HG03469 (cell line): ENCODE data around the gene OR4D5.

Source experiments
- ATAC-seq: cut with Tn5 transposase; IDR thresholded peaks from one replicate; pipeline ENCODE4 v1.9.1; 2021; ENCODE audit warnings: mild to moderate bottlenecking, moderate library complexity, moderate number of reproducible peaks; ENCODE audit not compliant: unreplicated experiment

The OR4D5 gene

DNA sequence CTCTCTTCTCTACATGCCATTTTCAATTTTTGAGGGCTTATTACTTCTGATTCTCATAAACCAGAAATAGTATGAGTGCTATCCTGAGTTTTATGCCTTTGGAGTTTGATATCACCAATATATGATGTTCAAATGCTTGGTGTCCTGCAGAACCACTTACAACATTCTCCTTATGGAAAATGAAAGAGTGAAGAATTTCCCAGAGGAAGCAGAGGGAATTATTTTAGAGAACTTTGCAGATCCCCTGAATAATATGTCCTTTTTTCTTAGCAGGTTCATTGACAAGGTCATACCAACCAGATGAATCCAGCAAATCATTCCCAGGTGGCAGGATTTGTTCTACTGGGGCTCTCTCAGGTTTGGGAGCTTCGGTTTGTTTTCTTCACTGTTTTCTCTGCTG is at the start of gene OR4D5:
Gene OR4D5 (plus strand): TSS at position 301 of the 400 bp plus-strand sequence. CDS start 0 bp downstream, at position 301.
- no peak for ATAC-seq

- ATAC-seq: no peak
These were observed 47.4 kb upstream of the OR4D5 start for GRCh38 chr11:123892031-123892430.

DNA sequence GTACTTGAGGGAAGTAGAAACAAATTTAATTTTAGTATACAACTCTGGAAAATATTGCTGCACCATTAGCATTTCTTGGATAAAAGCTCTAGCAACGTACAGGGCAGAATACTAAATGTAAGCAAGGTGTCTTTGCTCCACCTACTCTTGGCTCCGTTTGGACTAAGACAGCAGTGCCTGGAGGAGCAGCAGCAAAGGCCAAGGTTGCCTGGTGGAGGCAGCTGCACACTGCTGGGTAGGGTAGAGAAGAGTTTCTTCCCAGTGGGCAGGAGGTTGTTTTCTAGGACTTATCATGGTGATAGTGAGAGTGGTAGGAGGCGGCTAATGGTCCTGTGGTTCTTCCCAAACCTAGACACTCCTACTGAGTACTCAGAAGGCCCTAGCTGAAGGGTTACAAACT is 39.6 kb upstream of the OR4D5 start:
- no peak for ATAC-seq

DNA sequence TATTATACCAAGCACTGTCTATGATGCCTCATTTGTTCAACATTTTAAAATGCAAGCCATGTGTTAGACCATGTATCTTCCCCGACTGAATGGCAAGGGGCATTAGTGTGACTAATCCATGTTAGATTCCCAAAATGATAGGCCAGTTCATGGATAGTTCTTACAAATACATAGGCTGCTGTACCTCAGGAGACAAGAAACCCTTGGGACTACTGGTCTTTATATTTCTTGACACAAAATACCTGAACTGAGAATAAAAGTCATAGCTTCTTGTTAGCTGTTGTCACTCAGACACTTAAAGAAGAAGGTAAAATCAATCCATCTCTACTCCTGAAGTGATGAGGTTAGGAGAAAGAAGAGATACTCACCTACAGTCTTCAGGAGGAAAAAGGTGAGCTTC is 37.5 kb upstream of the OR4D5 start, which contains the start of gene OR8D4:
Gene OR8D4 (plus strand): TSS at position 301 of the 400 bp plus-strand sequence. CDS start 4,265 bp downstream, outside the sequence.
- ATAC-seq: no peak

- peak; percentile 91 for ATAC-seq
These were observed 35.5 kb upstream of the OR4D5 start for GRCh38 chr11:123903932-123904331.

DNA sequence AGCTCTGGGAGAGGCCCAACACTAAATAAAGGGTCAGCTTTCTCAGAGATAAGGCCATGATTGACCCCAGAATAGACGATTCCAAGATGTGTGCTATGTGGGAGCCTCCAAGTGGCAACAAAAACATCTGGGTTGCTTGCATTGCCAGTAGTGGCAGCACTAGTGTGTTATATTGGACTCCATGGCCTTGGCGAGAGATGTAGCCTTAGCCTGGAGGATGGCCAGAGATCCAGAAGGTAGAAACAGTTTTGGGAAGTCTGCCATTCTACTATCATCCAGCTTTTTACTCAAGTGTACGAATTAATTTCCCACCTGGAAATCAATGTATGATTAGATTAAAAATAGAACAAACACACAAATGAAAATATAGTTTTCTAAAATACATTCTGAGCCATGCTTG is 34.5 kb upstream of the OR4D5 start:
- ATAC-seq: no peak

GRCh38 chr11:123905826-123906225 is 33.6 kb upstream of the OR4D5 start:
- no peak for ATAC-seq

DNA sequence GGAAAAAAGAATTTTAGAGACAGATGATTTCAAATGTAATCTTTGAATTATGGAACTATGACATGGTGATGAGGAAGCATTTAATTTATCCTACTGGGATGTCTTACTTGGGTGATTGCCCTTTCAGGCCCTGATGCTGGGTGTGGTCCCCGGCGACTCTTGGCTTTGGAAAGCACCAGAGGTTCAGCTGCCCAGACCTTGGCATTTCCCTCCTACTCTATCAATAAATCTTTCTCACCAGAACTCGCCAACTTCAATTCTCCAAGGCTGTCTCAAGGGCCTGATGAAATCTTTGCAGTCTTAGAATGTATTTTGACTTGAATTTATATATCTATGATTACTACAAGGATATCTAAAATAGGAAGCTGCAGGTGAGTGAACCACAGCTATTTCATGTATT is 18.5 kb upstream of the OR4D5 start:
- ATAC-seq: no peak

GRCh38 chr11:123924027-123924426 is 15.4 kb upstream of the OR4D5 start:
- ATAC-seq: peak; percentile 55

GRCh38 chr11:123942413-123942812 is 3.0 kb downstream of the OR4D5 start:
- ATAC-seq: no peak

DNA sequence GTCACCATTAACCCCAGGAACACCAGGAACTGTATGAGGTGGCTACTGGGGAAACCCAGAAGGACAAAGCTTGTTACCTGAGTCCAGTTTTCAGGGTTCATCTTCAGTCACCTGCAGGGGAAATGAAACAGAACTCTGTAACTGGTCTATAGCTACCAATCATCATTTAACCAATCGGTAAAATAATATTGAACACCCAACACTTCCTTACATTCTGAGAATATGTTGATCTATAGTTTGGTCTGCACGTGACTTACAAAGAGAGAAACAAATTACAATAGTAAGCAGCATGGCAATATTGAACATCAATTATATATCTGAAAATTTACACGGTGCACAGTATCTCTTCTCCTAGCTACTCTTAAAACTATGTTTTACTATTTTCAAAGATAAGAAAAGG is 4.3 kb downstream of the OR4D5 start, which contains the start of gene OR6T1:
Gene OR6T1 (minus strand): TSS at position 101 of the 400 bp plus-strand sequence. CDS start 0 bp downstream, at position 101.
- ATAC-seq: no peak

DNA sequence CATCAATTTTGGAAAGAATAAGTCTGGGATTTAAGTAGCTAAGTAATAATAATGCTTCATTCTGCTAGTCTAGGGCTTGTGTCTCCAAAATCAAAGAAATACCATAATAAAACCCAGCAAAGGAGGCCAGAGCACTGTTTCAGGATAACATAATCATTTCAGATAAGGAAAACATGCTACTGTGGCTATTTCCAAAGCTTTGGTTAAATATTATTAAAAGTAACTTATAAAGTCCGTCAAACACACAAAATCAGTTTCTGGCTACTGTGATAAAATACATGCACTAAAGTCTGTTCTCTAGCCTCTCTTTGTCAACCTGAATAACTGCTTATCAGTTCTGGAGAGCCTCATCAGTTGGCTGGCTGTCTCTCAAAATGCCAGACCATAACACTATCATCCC is 5.7 kb downstream of the OR4D5 start:
- no peak for ATAC-seq

GRCh38 chr11:123956752-123957151 is 17.3 kb downstream of the OR4D5 start:
- ATAC-seq: no peak

- ATAC-seq: no peak
These were observed 34.4 kb downstream of the OR4D5 start for GRCh38 chr11:123973816-123974215.

DNA sequence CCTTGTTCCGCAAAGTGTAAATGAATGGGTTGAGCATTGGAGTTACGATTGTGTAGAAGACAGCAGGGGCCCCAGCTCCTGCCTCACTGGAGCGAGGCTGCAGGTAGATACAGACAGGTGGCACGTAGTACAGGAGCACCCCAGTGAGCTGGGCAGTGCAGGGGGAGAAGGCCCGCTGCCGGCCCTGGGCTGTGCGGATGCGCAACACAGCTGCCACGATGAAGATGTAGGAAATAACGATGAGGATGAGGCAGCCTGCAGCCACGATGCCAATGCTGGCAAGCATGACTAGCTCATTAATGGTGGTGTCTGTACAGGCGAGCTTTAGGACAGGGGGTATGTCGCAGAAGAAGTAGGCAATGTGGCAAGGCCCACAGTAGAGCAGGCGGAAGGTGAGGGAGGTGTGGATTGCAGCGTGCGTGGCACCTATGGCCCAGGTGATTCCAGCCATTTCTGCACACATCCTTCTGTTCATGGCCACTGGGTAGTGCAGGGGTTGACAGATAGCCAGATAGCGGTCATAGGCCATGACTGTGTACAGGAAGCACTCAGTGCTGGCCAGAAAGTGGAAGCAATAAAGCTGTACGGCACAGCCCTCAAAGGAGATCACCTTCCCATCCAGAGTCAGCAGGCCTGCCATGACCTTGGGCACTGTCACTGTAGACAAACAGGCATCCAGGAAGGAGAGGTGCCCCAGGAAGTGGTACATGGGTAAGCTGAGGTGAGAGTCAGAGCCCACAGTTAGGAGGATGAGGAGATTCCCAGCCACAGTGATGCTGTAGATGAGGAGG is 37.5 kb downstream of the OR4D5 start:
- ATAC-seq: no peak

GRCh38 chr11:123977731-123978347 is 38.4 kb downstream of the OR4D5 start, which contains the start of gene OR10S1:
TSS of gene OR10S1 (minus strand) at chr11:123977781. CDS start at chr11:123977664, 117 bp downstream.
- no peak for ATAC-seq

- ATAC-seq: no peak
These were observed 39.9 kb downstream of the OR4D5 start for GRCh38 chr11:123979311-123979710.
